NT2/D1 (cell line): ENCODE data around the gene CEBPG.

ENCODE experiments used
- DNase-seq: peaks from one replicate; pipeline ENCODE4 v3.0.0-alpha.2; 2011; ENCODE audit warnings: low read depth, low spot score
- H3K27me3 ChIP-seq: 2 replicates; pipeline ENCODE4 v1.6.0; 2011; ENCODE audit warnings: mild to moderate bottlenecking; ENCODE audit not compliant: insufficient read length, insufficient read depth
- H3K36me3 ChIP-seq: 2 replicates; pipeline ENCODE4 v1.6.1; 2011; ENCODE audit warnings: mild to moderate bottlenecking, low read length, mixed read lengths; ENCODE audit not compliant: insufficient read depth, insufficient read length
- H3K4me1 ChIP-seq: 2 replicates; pipeline ENCODE4 v1.5.1; 2011; ENCODE audit not compliant: insufficient read depth, insufficient read length
- H3K4me3 ChIP-seq: 2 replicates; pipeline ENCODE4 v1.5.1; 2011; ENCODE audit warnings: low read depth; ENCODE audit not compliant: insufficient read length
- H3K9ac ChIP-seq: 2 replicates; pipeline ENCODE4 v1.6.0; 2011; ENCODE audit warnings: low read depth; ENCODE audit not compliant: insufficient read length
- H3K9me3 ChIP-seq: 2 replicates; pipeline ENCODE4 v1.5.1; 2011; ENCODE audit warnings: mild to moderate bottlenecking, low read length; ENCODE audit not compliant: insufficient read depth
- SUZ12 ChIP-seq: IDR thresholded peaks from 2 replicates; pipeline ENCODE4 v1.6.1; 2011; ENCODE audit not compliant: insufficient read length, insufficient read depth; ENCODE audit errors: extremely low read depth
- YY1 ChIP-seq: IDR thresholded peaks from 2 replicates; pipeline ENCODE4 v1.6.1; 2011; ENCODE audit not compliant: insufficient read length, insufficient read depth
- ZNF274 ChIP-seq: IDR thresholded peaks from 2 replicates; pipeline ENCODE4 v1.6.1; 2011; ENCODE audit warnings: mild to moderate bottlenecking, low read depth, low read length

CEBPG gene

GRCh38 chr19:33422369-33423180, 49.1 kb downstream of the CEBPG start:
- Histone ChIP-seq H3K27me3 (no peaks in the 10 kb centered on the region), H3K9ac (no peak overlapping the region), H3K4me3 (no peak overlapping the region), H3K4me1 (no peaks in the 10 kb centered on the region), H3K36me3 (peaks cover 2% of the 10 kb centered on the region), H3K9me3 (no peaks in the 10 kb centered on the region)
- DNase-seq: no peak
- TF ChIP-seq ZNF274: no peak
- TF ChIP-seq SUZ12: no peak
- TF ChIP-seq YY1: no peak

- H3K9ac ChIP-seq: no peak overlapping the region
- no peak for DNase-seq
- no peak overlapping the region for H3K4me3 ChIP-seq
- H3K9me3 ChIP-seq: no peaks in the 10 kb centered on the region
- peaks cover 3% of the 10 kb centered on the region for H3K4me1 ChIP-seq
- no peak for TF ChIP-seq YY1
- no peak for TF ChIP-seq SUZ12
- TF ChIP-seq ZNF274: no peak
- H3K36me3 ChIP-seq: no peaks in the 10 kb centered on the region
- no peaks in the 10 kb centered on the region for H3K27me3 ChIP-seq
Observed at GRCh38 chr19:33424181-33424580, 50.7 kb downstream of the CEBPG start.

GRCh38 chr19:33426621-33427361, 53.3 kb downstream of the CEBPG start:
- DNase-seq: no peak
- Histone ChIP-seq H3K4me1 (peaks cover 5% of the 10 kb centered on the region), H3K9me3 (no peaks in the 10 kb centered on the region), H3K27me3 (no peaks in the 10 kb centered on the region), H3K9ac (no peak overlapping the region), H3K36me3 (no peaks in the 10 kb centered on the region), H3K4me3 (no peak overlapping the region)
- no peak for TF ChIP-seq SUZ12
- TF ChIP-seq YY1: no peak
- TF ChIP-seq ZNF274: no peak

GRCh38 chr19:33427801-33428626, 54.5 kb downstream of the CEBPG start:
- no peaks in the 10 kb centered on the region for H3K27me3 ChIP-seq
- no peak for DNase-seq
- no peaks in the 10 kb centered on the region for H3K9me3 ChIP-seq
- H3K36me3 ChIP-seq: no peaks in the 10 kb centered on the region
- no peak overlapping the region for H3K4me3 ChIP-seq
- peaks cover 5% of the 10 kb centered on the region for H3K4me1 ChIP-seq
- no peak overlapping the region for H3K9ac ChIP-seq
- TF ChIP-seq SUZ12: no peak
- TF ChIP-seq YY1: no peak
- TF ChIP-seq ZNF274: no peak

- Histone ChIP-seq H3K9me3 (no peaks in the 10 kb centered on the region), H3K36me3 (no peaks in the 10 kb centered on the region), H3K4me3 (no peak overlapping the region), H3K9ac (peak overlapping the region; percentile 18), H3K27me3 (no peaks in the 10 kb centered on the region), H3K4me1 (peaks cover 5% of the 10 kb centered on the region)
- no peak for DNase-seq
- TF ChIP-seq ZNF274: no peak
- no peak for TF ChIP-seq YY1
Observed at GRCh38 chr19:33428627-33429125, 55.2 kb downstream of the CEBPG start.

- Histone ChIP-seq H3K9ac (no peak overlapping the region), H3K9me3 (no peaks in the 10 kb centered on the region), H3K36me3 (no peaks in the 10 kb centered on the region), H3K4me1 (peaks cover 5% of the 10 kb centered on the region), H3K27me3 (no peaks in the 10 kb centered on the region), H3K4me3 (no peak overlapping the region)
- no peak for DNase-seq
- TF ChIP-seq YY1 (no peak), SUZ12 (no peak), ZNF274 (no peak)
Observed at GRCh38 chr19:33429891-33430673, 56.6 kb downstream of the CEBPG start.
